GM19324 (cell line): Measurements from ENCODE around the gene RPTN.

Source experiments
- ATAC-seq: cut with Tn5 transposase; IDR thresholded peaks from one replicate; pipeline ENCODE4 v1.9.1; 2021; ENCODE audit warnings: mild to moderate bottlenecking, moderate library complexity; ENCODE audit not compliant: unreplicated experiment, low FRiP score

Gene RPTN

GRCh38 chr1:152112101-152112884, 46.7 kb downstream of the RPTN start:
- no peak for ATAC-seq

- no peak for ATAC-seq
Measured at GRCh38 chr1:152111515-152111968, 47.5 kb downstream of the RPTN start.

- ATAC-seq, result no peak
Measured at GRCh38 chr1:152110860-152111514, 48.0 kb downstream of the RPTN start.

DNA sequence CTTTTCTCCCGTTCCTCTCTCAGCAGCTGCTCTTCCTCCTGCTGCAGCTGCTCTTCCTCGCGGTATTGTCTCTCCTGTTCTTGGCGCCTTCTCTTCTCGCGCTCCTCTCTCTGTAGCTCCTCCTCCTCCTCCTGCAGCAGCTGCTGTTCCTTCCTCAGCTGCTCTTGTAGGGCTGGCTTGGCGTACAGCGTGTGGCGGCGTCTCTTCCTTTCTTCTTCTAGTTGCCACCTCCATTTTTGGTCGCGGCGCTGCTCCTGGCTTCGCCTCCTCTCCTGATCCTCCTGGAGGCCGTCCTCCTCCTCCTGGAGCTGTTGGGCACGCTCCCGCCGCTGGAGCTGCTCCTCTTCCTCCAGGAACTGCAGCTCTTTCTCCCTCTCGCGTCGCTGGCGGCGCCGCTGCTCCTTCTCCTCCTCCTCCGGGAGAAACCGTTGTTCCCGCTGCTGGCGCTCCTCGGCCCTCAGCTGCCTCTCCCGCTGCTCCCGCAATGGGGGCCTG, 48.6 kb downstream of the RPTN start:
- ATAC-seq, result no peak

DNA sequence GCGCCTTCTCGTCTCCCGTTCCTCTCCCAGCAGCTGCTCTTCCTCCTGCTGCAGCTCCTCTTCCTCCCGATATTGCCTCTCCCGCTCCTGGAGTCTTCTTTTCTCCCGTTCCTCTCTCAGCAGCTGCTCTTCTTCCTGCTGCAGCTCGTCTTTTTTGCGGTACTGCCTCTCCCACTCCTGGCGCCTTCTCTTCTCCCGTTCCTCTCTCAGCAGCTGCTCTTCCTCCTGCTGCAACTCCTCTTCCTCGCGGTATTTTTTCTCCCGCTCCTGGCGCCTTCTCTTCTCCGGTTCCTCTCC, 49.1 kb downstream of the RPTN start:
- ATAC-seq, result no peak

DNA sequence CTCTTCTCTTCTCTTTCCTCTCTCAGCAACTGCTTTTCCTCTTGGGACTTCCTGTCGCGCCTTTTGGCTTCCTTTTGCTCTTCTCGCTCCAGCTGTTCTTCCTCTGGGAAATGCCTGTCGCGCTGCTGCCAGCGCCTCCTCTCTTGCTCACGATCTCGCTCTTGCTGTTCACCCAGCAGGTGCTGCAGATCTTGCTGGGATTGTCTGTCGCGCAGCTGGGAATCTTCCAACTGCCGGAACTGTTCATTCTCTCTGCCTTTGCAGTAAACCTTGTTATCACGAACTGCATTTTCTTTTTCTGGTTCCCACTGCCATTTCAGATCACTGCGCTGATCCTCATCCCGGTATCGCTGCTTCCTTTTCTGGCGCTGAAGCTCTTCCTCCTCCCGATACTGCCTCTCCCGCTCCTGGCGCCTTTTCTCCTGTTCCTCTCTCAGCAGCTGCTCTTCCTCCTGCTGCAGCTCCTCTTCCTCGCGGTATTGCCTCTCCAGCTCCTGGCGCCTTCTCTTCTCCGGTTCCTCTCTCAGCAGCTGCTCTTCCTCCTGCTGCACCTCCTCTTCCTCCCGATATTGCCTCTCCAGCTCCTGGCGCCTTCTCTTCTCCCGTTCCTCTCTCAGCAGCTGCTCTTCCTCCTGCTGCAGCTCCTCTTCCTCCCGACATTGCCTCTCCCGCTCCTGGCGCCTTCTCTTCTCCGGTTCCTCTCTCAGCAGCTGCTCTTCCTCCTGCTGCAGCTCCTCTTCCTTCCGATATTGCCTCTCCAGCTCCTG, 49.6 kb downstream of the RPTN start:
- no peak for ATAC-seq

DNA sequence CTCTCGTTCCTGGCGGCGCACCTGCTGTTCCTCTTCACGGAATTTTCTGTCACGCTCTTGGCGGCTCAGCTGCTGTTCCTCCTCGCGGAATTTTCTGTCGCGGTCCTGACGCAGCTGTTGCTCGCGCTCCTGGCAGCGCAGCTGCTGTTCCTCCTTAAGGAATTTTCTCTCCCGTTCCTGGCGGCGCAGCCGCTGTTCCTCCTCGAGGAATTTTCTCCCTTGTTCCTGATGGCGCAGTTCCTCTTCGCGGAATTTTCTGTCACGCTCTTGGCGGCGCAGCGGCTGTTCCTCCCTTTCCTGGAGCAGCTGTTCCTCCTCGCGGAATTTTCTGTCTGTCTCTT, 50.2 kb downstream of the RPTN start:
- no peak for ATAC-seq

DNA sequence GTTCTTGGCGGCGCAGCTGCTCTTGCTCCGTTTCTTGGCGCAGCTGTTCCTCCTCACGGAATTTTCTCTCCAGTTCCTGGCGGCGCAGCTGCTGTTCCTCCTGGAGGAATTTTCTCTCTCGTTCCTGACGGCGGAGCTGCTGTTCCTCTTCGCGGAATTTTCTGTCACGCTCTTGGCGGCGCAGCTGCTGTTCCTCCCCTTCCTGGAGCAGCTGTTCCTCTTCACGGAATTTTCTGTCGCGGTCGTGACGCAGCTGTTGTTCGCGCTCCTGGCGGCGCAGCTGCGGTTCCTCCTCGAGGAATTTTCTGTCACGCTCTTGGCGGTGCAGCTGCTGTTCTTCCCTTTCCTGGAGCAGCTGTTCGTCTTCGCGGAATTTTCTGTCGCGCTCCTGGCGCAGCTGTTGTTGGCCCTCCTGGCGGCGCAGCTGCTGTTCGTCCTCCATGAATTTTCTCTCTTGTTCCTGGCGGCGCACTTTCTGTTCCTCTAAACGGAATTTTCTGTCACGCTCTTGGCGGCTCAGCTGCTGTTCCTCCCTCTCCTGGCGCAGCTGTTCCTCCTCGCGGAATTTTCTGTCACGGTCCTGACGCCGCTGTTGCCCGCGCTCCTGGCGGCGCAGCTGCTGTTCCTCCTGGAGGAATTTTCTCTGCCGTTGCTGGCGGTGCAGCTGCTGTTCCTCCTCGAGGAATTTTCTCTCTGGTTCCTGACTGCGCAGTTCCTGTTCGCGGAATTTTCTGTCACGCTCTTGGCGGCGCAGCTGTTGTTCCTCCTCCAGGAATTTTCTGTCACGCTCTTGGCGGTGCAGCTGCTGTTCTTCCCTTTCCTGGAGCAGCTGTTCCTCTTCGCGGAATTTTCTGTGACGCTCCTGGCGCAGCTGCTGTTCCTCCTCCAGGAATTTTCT, 50.8 kb downstream of the RPTN start:
- no peak for ATAC-seq

DNA sequence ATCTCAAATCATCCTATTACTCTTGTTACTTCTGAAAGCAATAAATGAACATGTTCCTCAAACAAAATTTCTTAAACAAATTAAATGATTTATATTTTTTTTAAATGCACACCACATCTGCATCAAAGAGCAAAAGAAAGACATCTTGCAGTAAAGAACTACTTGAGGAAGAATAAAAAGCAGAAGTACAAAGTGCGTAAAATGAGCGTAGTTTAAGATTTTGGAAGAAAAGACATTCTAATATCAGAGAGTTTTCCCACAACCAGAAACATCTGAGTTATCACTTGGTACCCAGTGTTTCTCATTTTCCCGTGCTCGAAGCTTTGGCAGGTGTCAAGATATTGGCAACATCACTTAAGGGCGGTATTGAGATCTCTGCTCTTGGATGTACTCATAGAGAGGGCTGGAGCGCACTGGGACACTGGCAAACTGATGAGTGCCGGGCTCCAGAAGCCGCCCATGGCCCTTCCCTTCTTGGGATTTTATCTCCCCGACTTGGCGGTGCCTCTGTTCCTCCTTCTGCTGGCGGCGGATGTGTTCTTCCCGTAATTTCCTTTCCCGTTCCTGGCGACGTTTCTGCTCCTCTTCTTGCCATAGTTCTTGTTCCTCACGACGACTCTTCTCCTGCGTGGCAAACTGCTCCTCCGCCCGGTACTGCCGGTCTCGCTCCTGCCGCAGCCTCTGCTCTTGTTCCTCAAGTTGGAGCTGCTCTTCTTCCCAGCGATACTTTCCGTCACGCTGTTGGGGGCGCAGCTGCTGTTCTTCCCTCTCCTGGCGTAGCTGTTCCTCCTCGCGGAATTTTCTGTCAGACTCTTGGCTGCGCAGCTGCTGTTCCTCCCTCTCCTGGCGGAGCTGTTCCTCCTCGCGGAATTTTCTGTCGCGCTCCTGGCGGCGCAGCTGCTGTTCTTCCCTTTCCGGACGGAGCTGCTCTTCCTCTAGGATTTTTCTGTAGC, 51.7 kb downstream of the RPTN start:
- ATAC-seq, result no peak

DNA sequence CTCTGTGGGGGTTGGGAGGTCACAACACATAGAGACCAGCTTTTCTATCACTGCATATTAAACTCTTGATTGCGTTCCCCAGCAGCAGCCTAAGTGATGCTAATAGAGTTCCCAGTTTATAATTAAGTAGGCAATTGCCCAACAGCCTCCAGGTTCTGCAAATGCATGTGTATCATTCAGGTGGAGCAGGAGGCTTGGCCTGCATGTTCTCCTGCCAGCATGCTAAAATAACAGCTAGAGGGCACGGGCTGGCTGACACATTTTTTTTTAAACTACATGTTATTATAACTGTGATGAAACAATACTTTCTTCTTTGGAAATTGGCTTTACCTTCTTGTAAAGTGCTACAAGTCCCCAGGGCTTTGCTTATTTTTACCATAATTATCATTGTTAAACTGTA, 54.2 kb downstream of the RPTN start:
- no peak for ATAC-seq
